ENCODE measurements around the gene SUMO3. TPM values are rescaled to one million over a fixed set of nuclear protein-coding genes. Genes with fewer than 3 reads are reported as not detected.

Gene SUMO3
- total and polyA plus RNA-seq, 8 donors = 14.0 to 29.1 (median 21.7) TPM

DNA sequence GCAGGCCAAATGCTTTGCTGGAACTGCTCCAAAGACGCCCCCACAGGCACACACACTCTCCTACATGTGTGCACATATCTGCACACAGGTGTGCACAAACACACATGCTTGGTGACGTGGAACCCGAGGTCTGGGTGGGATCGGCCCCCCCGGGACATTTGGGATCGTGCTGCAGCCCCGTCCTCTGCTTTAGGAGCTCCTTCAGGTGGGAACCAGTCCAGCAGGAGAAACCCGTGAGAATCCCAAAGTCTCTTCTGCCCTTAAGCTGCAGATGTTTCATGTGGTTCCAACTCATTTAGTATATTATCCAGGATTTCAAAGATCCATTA, 54.8 kb downstream of the SUMO3 start:
- DNase-seq (no peak), FAIRE-seq (no peak), ATAC-seq (no peak)
- H3K27me3 ChIP-seq = no peaks in the 10 kb centered on the region
- H3K4me3 ChIP-seq = no peak overlapping the region
- no peaks in the 10 kb centered on the region for H3K4me1 ChIP-seq
- no peaks in the 10 kb centered on the region for H3K9me3 ChIP-seq
- intact Hi-C loops (cut with DNase I) = no loop called here
- TF ChIP-seq, protein P1, sequence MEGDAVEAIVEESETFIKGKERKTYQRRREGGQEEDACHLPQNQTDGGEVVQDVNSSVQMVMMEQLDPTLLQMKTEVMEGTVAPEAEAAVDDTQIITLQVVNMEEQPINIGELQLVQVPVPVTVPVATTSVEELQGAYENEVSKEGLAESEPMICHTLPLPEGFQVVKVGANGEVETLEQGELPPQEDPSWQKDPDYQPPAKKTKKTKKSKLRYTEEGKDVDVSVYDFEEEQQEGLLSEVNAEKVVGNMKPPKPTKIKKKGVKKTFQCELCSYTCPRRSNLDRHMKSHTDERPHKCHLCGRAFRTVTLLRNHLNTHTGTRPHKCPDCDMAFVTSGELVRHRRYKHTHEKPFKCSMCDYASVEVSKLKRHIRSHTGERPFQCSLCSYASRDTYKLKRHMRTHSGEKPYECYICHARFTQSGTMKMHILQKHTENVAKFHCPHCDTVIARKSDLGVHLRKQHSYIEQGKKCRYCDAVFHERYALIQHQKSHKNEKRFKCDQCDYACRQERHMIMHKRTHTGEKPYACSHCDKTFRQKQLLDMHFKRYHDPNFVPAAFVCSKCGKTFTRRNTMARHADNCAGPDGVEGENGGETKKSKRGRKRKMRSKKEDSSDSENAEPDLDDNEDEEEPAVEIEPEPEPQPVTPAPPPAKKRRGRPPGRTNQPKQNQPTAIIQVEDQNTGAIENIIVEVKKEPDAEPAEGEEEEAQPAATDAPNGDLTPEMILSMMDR (IDR thresholded peaks at IDR 0.05) = no peak
- no peaks in the 10 kb centered on the region for H3K36me3 ChIP-seq
- H3K27ac ChIP-seq = no peak overlapping the region
- 45 to 69% methylated on average over 8 of the region's 8 CpGs for WGBS, 2 donors

DNA sequence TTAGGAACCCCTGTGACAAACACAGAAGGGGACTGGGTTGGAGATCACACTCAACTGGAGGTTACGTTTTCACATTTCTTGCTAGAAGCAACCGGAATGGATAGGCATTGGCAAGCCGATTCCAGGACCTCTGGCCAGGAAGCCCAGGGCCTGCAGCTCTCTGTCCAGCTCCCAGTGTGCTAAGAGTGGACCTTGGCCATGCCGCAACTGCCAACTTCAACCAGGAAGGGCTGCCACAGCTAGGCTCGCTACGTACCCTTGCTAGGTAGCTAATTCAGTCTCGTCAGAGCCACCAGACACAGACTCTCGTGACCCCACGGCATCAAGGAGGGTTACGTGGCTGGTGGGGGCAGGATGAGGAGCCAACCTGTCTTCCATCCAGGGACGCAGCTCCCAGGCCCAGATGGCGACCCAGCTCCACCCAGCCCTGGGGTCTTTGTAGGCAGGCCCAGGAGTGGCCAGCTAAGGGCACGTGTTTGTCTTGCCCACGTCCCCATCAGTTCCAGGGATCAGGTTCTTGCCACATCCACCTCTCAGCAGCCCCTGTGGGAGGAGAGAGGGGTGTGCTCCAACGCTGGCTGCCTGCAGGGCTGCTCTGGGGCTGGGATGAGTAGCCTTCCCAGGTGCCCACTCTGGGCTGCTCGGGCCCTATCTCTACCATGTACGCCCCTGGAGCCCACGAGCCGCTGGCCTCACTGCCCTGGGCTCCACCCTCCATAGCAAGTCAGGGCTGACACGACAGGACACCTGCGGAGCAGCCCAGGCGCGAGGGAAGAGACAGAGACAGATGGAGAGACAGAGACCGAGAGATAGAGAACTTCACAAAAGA, 55.4 kb downstream of the SUMO3 start:
- no peak overlapping the region for H3K4me3 ChIP-seq
- intact Hi-C loops (cut with DNase I) = no loop called here
- H3K9me3 ChIP-seq = no peaks in the 10 kb centered on the region
- no peak overlapping the region for H3K27ac ChIP-seq
- H3K36me3 ChIP-seq = no peaks in the 10 kb centered on the region
- WGBS, 2 donors = 77 to 88% methylated on average over 24 of the region's 24 CpGs
- FAIRE-seq (no peak), DNase-seq (no peak), ATAC-seq (no peak)
- H3K4me1 ChIP-seq = no peaks in the 10 kb centered on the region
- H3K27me3 ChIP-seq = no peaks in the 10 kb centered on the region
- TF ChIP-seq, protein P1 (IDR thresholded peaks at IDR 0.05) = no peak

DNA sequence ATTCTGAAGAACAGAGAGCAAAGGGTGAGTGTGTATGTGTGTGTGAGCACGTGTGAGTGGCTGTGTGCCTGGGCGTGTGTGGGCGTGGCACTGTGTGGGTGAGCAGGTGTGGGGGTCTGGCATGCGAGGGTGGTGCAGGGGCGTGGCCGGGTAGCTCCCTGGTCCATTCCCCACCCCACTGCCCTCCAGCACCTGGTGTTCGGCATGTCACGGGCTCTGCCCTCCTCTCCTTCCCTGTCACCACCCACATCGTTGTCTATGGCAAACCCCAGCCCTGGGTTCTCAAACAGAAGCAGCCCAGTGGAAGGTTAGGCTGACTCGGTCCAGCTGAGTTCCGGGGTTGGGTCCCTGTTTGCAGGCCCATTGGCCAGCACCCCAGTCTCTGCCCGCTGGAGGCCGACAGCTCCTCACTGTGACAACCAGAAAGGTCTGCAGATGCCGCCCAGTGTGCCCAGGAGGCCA, 56.1 kb downstream of the SUMO3 start:
- intact Hi-C loops (cut with DNase I) = no loop called here
- Histone ChIP-seq H3K4me1 (no peaks in the 10 kb centered on the region), H3K27me3 (no peaks in the 10 kb centered on the region), H3K27ac (no peak overlapping the region), H3K4me3 (no peak overlapping the region), H3K36me3 (no peaks in the 10 kb centered on the region), H3K9me3 (no peaks in the 10 kb centered on the region)
- DNase-seq (no peak), FAIRE-seq (no peak), ATAC-seq (peak in 1 of 4 donors; percentile 8)
- TF ChIP-seq, protein P1 (IDR thresholded peaks at IDR 0.05) = no peak
- 61 to 63% methylated on average over 14 of the region's 14 CpGs for WGBS, 2 donors

DNA sequence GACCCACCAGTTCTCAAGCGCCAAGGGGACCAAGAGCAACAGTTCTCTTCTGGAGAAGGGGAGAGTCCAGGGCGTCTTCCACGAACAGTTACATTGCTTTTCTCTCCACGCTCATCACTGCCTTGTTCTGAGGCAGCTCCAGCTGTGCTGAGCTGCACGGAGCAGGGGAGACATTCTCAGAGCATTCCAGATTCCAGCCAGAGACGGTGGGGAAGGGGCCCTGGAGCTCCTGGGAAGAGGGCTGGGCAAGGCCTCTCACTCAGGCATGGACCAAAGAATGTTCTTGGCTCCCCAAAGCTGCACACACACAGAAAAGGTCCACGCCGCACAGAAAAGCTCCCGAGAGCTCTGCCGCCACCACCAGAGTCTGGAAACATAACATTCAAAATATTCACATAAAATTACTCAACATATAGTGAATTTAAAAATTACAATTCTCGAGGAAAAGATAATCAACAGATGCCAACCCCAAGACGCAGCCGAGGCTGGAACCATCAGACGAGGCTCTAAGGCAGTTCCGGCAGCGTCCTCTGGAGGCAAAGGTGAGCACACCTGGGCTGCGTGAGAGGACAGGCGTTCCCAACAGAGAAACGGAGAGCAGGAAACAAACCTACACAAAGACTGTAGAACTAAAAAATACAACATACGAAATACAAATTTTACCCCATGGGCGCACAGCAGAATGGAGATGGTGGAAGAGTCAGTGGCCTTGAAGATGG, 56.7 kb downstream of the SUMO3 start:
- Histone ChIP-seq H3K4me1 (no peaks in the 10 kb centered on the region), H3K9me3 (no peaks in the 10 kb centered on the region), H3K27me3 (no peaks in the 10 kb centered on the region), H3K27ac (no peak overlapping the region), H3K4me3 (no peak overlapping the region), H3K36me3 (no peaks in the 10 kb centered on the region)
- DNase-seq (no peak), ATAC-seq (peak in 2 of 4 donors; percentile 57 to 58), FAIRE-seq (no peak)
- TF ChIP-seq, protein P1 (IDR thresholded peaks at IDR 0.05) = peak in 1 of 4 donors; percentile 10
- 48 to 50% methylated on average over 21 of the region's 21 CpGs for WGBS, 2 donors
- intact Hi-C loops (cut with DNase I) = no loop called here

DNA sequence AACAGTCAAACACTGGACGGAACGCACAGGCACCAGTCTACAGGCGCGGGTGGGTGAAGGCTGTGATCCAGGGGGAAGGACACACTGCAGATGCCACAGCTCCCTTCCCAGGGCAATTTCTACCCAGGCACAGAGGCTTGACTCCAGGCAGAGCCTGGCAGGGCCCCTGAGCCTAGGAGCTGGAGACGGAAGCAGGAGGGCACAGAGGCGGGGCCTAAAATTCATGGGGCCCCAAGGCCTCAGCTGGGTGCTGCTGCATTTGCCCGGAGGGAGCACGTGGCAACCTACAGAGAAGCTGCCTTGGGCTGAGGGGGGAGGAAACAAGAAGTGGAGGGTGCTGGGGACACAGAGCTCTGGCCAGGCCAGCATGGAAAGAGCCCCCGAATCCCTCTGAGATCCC, 57.5 kb downstream of the SUMO3 start:
- Histone ChIP-seq H3K9me3 (no peaks in the 10 kb centered on the region), H3K27me3 (no peaks in the 10 kb centered on the region), H3K4me3 (no peak overlapping the region), H3K27ac (no peak overlapping the region), H3K4me1 (no peaks in the 10 kb centered on the region), H3K36me3 (no peaks in the 10 kb centered on the region)
- no peak for ATAC-seq
- 85 to 86% methylated on average over 9 of the region's 9 CpGs for WGBS, 2 donors
- DNase-seq = peak in 1 of 6 donors; percentile 4
- TF ChIP-seq, protein P1 (IDR thresholded peaks at IDR 0.05) = no peak
- FAIRE-seq = no peak
- intact Hi-C loops (cut with DNase I) = no loop called here
